ENCODE measurements around the gene ADPRH. TPM values are rescaled to one million over a fixed set of nuclear protein-coding genes. Genes with fewer than 3 reads are reported as not detected.

Gene ADPRH
- total RNA-seq, 1 experiment from 2014 or later, result 1.5 TPM

DNA sequence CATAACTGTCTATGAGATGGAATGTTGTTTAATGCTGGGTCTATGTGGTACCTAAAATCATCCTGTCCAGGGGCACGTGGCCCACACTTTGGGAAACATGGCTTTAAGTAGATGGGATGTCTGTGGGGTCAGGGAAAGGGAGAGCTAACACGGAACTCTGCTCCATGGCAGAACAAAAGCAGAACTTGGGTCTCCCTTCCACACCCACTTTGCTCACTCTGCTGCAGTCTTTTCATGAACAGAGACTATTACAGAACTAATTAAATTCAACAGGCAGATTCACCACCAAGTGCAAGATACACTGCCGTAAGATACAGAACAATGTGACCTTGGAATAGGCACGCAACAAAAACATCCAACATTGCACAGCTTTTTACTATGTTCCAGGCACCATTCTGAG is 52.9 kb downstream of the ADPRH start:
- Histone ChIP-seq H2AFZ (ENCODE audit: low read depth, low read length, poor library complexity, severe bottlenecking) (no peak overlapping the region), H3K27me3 (ENCODE audit: insufficient read depth, low read length) (peaks cover 3% of the 10 kb centered on the region; the same call in 1 of the 2 replicates), H3K9ac (ENCODE audit: low read length) (no peak overlapping the region), H3K9me3 (ENCODE audit: control insufficient read depth in 1 of 2, insufficient read depth in 1 of 2, low read depth in 1 of 2, low read length in 2 of 2) (no peaks in the 10 kb centered on the region), H3K79me2 (ENCODE audit: insufficient read depth, low read length) (no peaks in the 10 kb centered on the region), H4K20me1 (ENCODE audit: insufficient read depth) (no peaks in the 10 kb centered on the region), H3K9me2 (ENCODE audit: insufficient read depth) (no peaks in the 10 kb centered on the region), H3K4me3 (replicated peaks in 1 of 2; ENCODE audit: low read depth in 1 of 2, low read length in 2 of 2) (no peak overlapping the region), H3K27ac (ENCODE audit: low read depth, low read length) (no peak overlapping the region), H3K36me3 (ENCODE audit: control insufficient read depth in 1 of 2, insufficient read depth in 2 of 2, low read length in 2 of 2) (no peaks in the 10 kb centered on the region), H3K4me2 (ENCODE audit: low read length) (no peak overlapping the region), H3K4me1 (ENCODE audit: control insufficient read depth in 1 of 2, insufficient read depth in 2 of 2, low read length in 2 of 2) (0 out of 4 replicates have a peak, but pooled peaks cover 0 to 6% of the 10 kb centered on the region in 2 experiments)
- TF ChIP-seq, protein P1, sequence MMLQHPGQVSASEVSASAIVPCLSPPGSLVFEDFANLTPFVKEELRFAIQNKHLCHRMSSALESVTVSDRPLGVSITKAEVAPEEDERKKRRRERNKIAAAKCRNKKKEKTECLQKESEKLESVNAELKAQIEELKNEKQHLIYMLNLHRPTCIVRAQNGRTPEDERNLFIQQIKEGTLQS (IDR thresholded peaks at IDR 0.05), result no peak
- TF ChIP-seq, protein P2, sequence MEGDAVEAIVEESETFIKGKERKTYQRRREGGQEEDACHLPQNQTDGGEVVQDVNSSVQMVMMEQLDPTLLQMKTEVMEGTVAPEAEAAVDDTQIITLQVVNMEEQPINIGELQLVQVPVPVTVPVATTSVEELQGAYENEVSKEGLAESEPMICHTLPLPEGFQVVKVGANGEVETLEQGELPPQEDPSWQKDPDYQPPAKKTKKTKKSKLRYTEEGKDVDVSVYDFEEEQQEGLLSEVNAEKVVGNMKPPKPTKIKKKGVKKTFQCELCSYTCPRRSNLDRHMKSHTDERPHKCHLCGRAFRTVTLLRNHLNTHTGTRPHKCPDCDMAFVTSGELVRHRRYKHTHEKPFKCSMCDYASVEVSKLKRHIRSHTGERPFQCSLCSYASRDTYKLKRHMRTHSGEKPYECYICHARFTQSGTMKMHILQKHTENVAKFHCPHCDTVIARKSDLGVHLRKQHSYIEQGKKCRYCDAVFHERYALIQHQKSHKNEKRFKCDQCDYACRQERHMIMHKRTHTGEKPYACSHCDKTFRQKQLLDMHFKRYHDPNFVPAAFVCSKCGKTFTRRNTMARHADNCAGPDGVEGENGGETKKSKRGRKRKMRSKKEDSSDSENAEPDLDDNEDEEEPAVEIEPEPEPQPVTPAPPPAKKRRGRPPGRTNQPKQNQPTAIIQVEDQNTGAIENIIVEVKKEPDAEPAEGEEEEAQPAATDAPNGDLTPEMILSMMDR (IDR thresholded peaks at IDR 0.05 in 2 of 3, conservative IDR thresholded peaks at IDR 0.05 in 1 of 3; ENCODE audit: borderline replicate concordance in 1 of 3, insufficient read depth in 1 of 3, low read depth in 2 of 3, low read length in 2 of 3), result no peak
- no peak for TF ChIP-seq POLR2AphosphoS5 (IDR thresholded peaks at IDR 0.05; ENCODE audit: low read depth, low read length)
- TF ChIP-seq ZFX (IDR thresholded peaks at IDR 0.05), result no peak
- TF ChIP-seq EGR1 (IDR thresholded peaks at IDR 0.05; ENCODE audit: low read depth), result no peak
- no peak for TF ChIP-seq ZNF274 (IDR thresholded peaks at IDR 0.05; ENCODE audit: low read depth, low read length)
- TF ChIP-seq YY1 (IDR thresholded peaks at IDR 0.05; ENCODE audit: extremely low read depth, insufficient replicate concordance, low read depth, low read length), result no peak
- no peak for TF ChIP-seq ELF1 (IDR thresholded peaks at IDR 0.05; ENCODE audit: borderline replicate concordance, low read depth)
- CTCF ChIA-PET, result no interaction called here
- intact Hi-C loops (cut with micrococcal nuclease), result no loop called here
- no TSS peak for BruUV-seq (replicated peaks)
- POLR2A ChIA-PET, result no interaction called here
- DNase-seq (ENCODE audit: low read depth, low spot score) (no peak), ATAC-seq (no peak)
- RAD21 ChIA-PET (ENCODE audit: low non-redundant PET in 1 of 2, low total read pairs in 2 of 2, uncharacterized antibody in 2 of 2, unreplicated experiment in 2 of 2), result no interaction called here

DNA sequence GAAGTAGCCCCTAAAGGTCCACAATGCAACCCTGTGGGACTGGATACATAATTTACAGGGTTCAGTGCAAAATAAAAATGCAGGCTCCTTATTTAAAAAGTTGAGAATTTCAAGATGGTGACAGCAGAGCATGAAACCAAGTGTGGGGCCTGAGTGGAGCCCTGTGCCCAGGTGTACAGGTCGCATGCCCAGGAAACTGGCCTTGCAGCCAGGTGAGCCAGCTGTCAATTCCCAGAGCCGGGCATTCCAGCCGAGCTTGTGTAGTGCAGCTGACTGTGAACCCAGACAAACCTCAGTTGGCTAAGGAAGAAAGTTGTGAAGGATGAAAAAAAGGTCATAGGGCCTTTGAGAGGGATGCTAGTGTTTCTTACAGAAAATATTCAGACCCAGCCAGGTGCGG is 53.5 kb downstream of the ADPRH start:
- no peak overlapping the region for H3K27ac ChIP-seq (ENCODE audit: low read depth, low read length)
- H3K36me3 ChIP-seq (ENCODE audit: control insufficient read depth in 1 of 2, insufficient read depth in 2 of 2, low read length in 2 of 2), result no peaks in the 10 kb centered on the region
- RAD21 ChIA-PET (ENCODE audit: low non-redundant PET in 1 of 2, low total read pairs in 2 of 2, uncharacterized antibody in 2 of 2, unreplicated experiment in 2 of 2), result no interaction called here
- ATAC-seq, result no peak
- intact Hi-C loops (cut with micrococcal nuclease), result no loop called here
- H2AFZ ChIP-seq (ENCODE audit: low read depth, low read length, poor library complexity, severe bottlenecking), result no peak overlapping the region
- no peaks in the 10 kb centered on the region for H3K79me2 ChIP-seq (ENCODE audit: insufficient read depth, low read length)
- BruUV-seq (replicated peaks), result no TSS peak
- H3K4me3 ChIP-seq (replicated peaks in 1 of 2; ENCODE audit: low read depth in 1 of 2, low read length in 2 of 2), result no peak overlapping the region
- H3K4me1 ChIP-seq (ENCODE audit: control insufficient read depth in 1 of 2, insufficient read depth in 2 of 2, low read length in 2 of 2), result peaks cover 0 to 9% of the 10 kb centered on the region in 2 experiments; a peak in 2 of 4 replicates
- no peaks in the 10 kb centered on the region for H3K9me3 ChIP-seq (ENCODE audit: control insufficient read depth in 1 of 2, insufficient read depth in 1 of 2, low read depth in 1 of 2, low read length in 2 of 2)
- DNase-seq (ENCODE audit: low read depth, low spot score), result no peak
- POLR2A ChIA-PET, result no interaction called here
- peaks cover 1% of the 10 kb centered on the region; the same call in 1 of the 2 replicates for H3K27me3 ChIP-seq (ENCODE audit: insufficient read depth, low read length)
- no peaks in the 10 kb centered on the region for H4K20me1 ChIP-seq (ENCODE audit: insufficient read depth)
- H3K9ac ChIP-seq (ENCODE audit: low read length), result no peak overlapping the region
- no peaks in the 10 kb centered on the region for H3K9me2 ChIP-seq (ENCODE audit: insufficient read depth)
- no peak overlapping the region for H3K4me2 ChIP-seq (ENCODE audit: low read length)
- CTCF ChIA-PET, result no interaction called here
- TF ChIP-seq, protein P3, sequence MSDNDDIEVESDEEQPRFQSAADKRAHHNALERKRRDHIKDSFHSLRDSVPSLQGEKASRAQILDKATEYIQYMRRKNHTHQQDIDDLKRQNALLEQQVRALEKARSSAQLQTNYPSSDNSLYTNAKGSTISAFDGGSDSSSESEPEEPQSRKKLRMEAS (IDR thresholded peaks at IDR 0.05), result no peak
- TF ChIP-seq, protein P4, sequence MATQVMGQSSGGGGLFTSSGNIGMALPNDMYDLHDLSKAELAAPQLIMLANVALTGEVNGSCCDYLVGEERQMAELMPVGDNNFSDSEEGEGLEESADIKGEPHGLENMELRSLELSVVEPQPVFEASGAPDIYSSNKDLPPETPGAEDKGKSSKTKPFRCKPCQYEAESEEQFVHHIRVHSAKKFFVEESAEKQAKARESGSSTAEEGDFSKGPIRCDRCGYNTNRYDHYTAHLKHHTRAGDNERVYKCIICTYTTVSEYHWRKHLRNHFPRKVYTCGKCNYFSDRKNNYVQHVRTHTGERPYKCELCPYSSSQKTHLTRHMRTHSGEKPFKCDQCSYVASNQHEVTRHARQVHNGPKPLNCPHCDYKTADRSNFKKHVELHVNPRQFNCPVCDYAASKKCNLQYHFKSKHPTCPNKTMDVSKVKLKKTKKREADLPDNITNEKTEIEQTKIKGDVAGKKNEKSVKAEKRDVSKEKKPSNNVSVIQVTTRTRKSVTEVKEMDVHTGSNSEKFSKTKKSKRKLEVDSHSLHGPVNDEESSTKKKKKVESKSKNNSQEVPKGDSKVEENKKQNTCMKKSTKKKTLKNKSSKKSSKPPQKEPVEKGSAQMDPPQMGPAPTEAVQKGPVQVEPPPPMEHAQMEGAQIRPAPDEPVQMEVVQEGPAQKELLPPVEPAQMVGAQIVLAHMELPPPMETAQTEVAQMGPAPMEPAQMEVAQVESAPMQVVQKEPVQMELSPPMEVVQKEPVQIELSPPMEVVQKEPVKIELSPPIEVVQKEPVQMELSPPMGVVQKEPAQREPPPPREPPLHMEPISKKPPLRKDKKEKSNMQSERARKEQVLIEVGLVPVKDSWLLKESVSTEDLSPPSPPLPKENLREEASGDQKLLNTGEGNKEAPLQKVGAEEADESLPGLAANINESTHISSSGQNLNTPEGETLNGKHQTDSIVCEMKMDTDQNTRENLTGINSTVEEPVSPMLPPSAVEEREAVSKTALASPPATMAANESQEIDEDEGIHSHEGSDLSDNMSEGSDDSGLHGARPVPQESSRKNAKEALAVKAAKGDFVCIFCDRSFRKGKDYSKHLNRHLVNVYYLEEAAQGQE (IDR thresholded peaks at IDR 0.05; ENCODE audit: low read depth), result no peak
- TF ChIP-seq JUND (IDR thresholded peaks at IDR 0.05) (no peak), EZH2 (IDR thresholded peaks at IDR 0.05) (no peak), POLR2A (IDR thresholded peaks at IDR 0.05; ENCODE audit: borderline replicate concordance, extremely low read depth, insufficient read depth, insufficient read length) (no peak), SRF (IDR thresholded peaks at IDR 0.05; ENCODE audit: low read depth) (no peak), CBX3 (IDR thresholded peaks at IDR 0.05; ENCODE audit: low read depth) (no peak)
- TF ChIP-seq, protein P1 (IDR thresholded peaks at IDR 0.05), result no peak

Measured in HCT116 (cell line).